ENCODE results near the gene URM1. TPM values are rescaled to one million over a fixed set of nuclear protein-coding genes. Genes with fewer than 3 reads are reported as not detected.

The URM1 gene
- total RNA-seq, 2 donors from 2014 or later, result 25.3 to 71.8 TPM

DNA sequence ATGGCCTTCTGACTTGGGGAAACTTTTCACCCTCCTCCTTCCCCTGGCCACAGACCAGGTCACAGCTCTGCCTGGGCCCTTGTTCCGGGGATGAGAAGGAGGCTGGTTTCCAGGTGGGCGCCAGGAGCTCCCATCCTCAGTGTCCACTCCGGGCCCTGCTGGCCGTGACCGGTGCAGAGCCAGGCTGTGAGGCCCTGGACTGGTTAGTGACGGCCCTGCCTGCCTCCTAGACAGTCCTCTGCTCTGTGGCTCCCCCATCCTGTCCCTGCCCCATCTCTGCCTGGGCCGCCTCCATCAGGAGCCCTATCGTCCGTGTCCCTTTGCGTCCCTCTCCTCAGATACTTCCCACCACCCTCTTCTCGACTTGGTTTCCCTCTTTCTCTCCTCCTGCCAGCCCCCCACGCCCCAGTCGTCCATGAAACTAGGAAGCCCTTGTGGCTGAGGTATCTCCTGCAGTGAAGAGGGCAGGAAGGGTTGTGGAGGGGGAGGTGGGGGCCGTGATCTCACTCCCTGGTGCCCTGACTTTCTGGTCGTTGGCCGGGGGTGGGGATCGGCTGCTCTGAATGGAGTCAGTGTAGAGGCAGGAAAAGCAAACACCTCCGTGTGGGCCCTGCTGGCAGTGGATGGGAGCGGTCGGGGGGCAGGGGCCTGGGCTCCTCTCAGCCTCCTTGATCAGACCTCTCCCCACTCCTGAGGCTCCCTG lies 34.1 kb downstream of the URM1 start:
- ATAC-seq (ENCODE audit: insufficient number of reproducible peaks, low FRiP score, low read depth), result no peak
- Histone ChIP-seq H3K36me3 (no peaks in the 10 kb centered on the region), H3K9me3 (no peaks in the 10 kb centered on the region), H3K27ac (no peak overlapping the region), H3K27me3 (replicated peaks; ENCODE audit: insufficient read depth) (no peaks in the 10 kb centered on the region), H3K4me1 (ENCODE audit: control insufficient read depth in 1 of 2, low read depth in 2 of 2) (no peaks in the 10 kb centered on the region), H3K4me3 (no peak overlapping the region)
- no peak for DNase-seq (ENCODE audit: low spot score)
- TF ChIP-seq, protein P1, sequence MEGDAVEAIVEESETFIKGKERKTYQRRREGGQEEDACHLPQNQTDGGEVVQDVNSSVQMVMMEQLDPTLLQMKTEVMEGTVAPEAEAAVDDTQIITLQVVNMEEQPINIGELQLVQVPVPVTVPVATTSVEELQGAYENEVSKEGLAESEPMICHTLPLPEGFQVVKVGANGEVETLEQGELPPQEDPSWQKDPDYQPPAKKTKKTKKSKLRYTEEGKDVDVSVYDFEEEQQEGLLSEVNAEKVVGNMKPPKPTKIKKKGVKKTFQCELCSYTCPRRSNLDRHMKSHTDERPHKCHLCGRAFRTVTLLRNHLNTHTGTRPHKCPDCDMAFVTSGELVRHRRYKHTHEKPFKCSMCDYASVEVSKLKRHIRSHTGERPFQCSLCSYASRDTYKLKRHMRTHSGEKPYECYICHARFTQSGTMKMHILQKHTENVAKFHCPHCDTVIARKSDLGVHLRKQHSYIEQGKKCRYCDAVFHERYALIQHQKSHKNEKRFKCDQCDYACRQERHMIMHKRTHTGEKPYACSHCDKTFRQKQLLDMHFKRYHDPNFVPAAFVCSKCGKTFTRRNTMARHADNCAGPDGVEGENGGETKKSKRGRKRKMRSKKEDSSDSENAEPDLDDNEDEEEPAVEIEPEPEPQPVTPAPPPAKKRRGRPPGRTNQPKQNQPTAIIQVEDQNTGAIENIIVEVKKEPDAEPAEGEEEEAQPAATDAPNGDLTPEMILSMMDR (IDR thresholded peaks at IDR 0.05), result no peak

DNA sequence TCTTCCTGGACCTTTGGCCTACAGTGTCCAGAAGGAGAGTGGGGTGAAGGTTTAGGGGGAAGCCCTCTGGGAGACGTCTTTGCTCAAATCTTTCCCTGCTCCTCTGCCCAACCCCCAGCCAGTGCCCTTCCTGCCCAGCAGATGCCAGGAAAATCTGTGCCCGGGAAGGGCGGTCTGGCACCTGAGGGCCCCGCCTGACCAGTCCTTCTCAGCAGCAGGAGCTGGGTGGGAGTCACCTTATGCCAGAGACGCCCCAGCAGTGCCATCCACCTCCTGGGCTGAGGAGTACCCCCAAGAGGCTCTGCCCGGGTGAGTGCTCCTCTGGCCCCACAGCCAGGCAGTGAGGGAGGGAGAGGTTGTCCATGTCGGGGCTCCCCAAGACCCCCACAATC lies 34.6 kb downstream of the URM1 start:
- no peak overlapping the region for H3K27ac ChIP-seq
- TF ChIP-seq, protein P1 (IDR thresholded peaks at IDR 0.05), result no peak
- no peak for ATAC-seq (ENCODE audit: insufficient number of reproducible peaks, low FRiP score, low read depth)
- no peaks in the 10 kb centered on the region for H3K9me3 ChIP-seq
- no peak for DNase-seq (ENCODE audit: low spot score)
- no peaks in the 10 kb centered on the region for H3K4me1 ChIP-seq (ENCODE audit: control insufficient read depth in 1 of 2, low read depth in 2 of 2)
- H3K36me3 ChIP-seq, result no peaks in the 10 kb centered on the region
- no peaks in the 10 kb centered on the region for H3K27me3 ChIP-seq (replicated peaks; ENCODE audit: insufficient read depth)
- no peak overlapping the region for H3K4me3 ChIP-seq

GRCh38 chr9:128406848-128407391 lies 35.7 kb downstream of the URM1 start:
- TF ChIP-seq, protein P1 (IDR thresholded peaks at IDR 0.05), result no peak
- ATAC-seq (ENCODE audit: insufficient number of reproducible peaks, low FRiP score, low read depth) (no peak), DNase-seq (ENCODE audit: low spot score) (no peak)
- no peaks in the 10 kb centered on the region for H3K36me3 ChIP-seq
- no peak overlapping the region for H3K27ac ChIP-seq
- H3K9me3 ChIP-seq, result no peaks in the 10 kb centered on the region
- H3K27me3 ChIP-seq (replicated peaks; ENCODE audit: insufficient read depth), result no peaks in the 10 kb centered on the region
- H3K4me3 ChIP-seq, result no peak overlapping the region
- no peaks in the 10 kb centered on the region for H3K4me1 ChIP-seq (ENCODE audit: control insufficient read depth in 1 of 2, low read depth in 2 of 2)

- no peaks in the 10 kb centered on the region for H3K36me3 ChIP-seq
- no peaks in the 10 kb centered on the region for H3K27me3 ChIP-seq (replicated peaks; ENCODE audit: insufficient read depth)
- no peak for DNase-seq (ENCODE audit: low spot score)
- no peaks in the 10 kb centered on the region for H3K4me1 ChIP-seq (ENCODE audit: control insufficient read depth in 1 of 2, low read depth in 2 of 2)
- no peak for ATAC-seq (ENCODE audit: insufficient number of reproducible peaks, low FRiP score, low read depth)
- TF ChIP-seq, protein P1 (IDR thresholded peaks at IDR 0.05), result no peak
- H3K27ac ChIP-seq, result no peak overlapping the region
- no peak overlapping the region for H3K4me3 ChIP-seq
- H3K9me3 ChIP-seq, result no peaks in the 10 kb centered on the region
Observed at GRCh38 chr9:128408963-128409431, 37.8 kb downstream of the URM1 start.

DNA sequence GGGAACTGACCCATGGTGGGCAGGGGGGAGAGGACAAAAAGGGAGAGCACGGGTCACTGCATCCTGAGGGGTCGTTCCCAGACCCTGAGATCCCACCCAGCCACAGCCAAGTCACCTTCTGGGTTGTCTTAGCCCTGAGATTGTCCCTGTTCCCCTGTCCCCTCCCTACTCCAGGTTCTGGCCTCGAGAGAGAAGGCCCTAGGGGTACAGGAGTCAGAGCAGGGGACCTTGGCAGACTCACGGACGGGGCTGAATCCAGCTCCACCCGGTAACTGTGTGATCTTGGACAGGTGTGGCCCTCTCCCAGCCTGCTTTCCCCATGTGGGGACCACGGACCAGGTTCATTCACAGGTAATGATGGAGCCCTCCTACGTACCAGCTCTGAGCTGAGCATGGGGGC lies 38.3 kb downstream of the URM1 start:
- H3K36me3 ChIP-seq, result no peaks in the 10 kb centered on the region
- ATAC-seq (ENCODE audit: insufficient number of reproducible peaks, low FRiP score, low read depth), result no peak
- TF ChIP-seq, protein P1 (IDR thresholded peaks at IDR 0.05), result no peak

More for the DNA sequence above, 38.3 kb downstream of the URM1 start:
- Histone ChIP-seq H3K27ac (no peak overlapping the region), H3K4me1 (ENCODE audit: control insufficient read depth in 1 of 2, low read depth in 2 of 2) (no peaks in the 10 kb centered on the region), H3K27me3 (replicated peaks; ENCODE audit: insufficient read depth) (no peaks in the 10 kb centered on the region), H3K4me3 (no peak overlapping the region), H3K9me3 (no peaks in the 10 kb centered on the region)
- DNase-seq (ENCODE audit: low spot score), result no peak
